Smooth muscle cell (in vitro differentiated cells): ENCODE measurements around the gene MICAL1. TPM values are rescaled to one million over a fixed set of nuclear protein-coding genes. Genes with fewer than 3 reads are reported as not detected.

Experiments used
- DNase-seq: peaks from one replicate; lab custom pipeline; 2025; ENCODE audit not compliant: unreplicated experiment; lab: John Stamatoyannopoulos, UW
- H2AFZ ChIP-seq: fragments of 200-600 bp; sonication (generic); 2 replicates; pipeline ENCODE4 v1.6.0; 2016; ENCODE audit warnings: antibody characterized with exemption, low read depth, mild to moderate bottlenecking
- H3F3A ChIP-seq: fragments of 200-600 bp; sonication (generic); 2 replicates; pipeline ENCODE4 v1.6.0; 2017; ENCODE audit warnings: antibody characterized with exemption, low read depth
- H3K27ac ChIP-seq: fragments of 200-600 bp; sonication (generic); 2 replicates; pipeline ENCODE4 v1.5.1; 2016; ENCODE audit warnings: low read depth, mild to moderate bottlenecking
- H3K27me3 ChIP-seq: fragments of 200-600 bp; sonication (generic); 2 replicates; pipeline ENCODE4 v1.6.1; 2016; ENCODE audit warnings: low read depth, mild to moderate bottlenecking
- H3K36me3 ChIP-seq: fragments of 200-600 bp; sonication (generic); 2 replicates; pipeline ENCODE4 v1.5.1; 2016; ENCODE audit warnings: low read depth
- H3K4me1 ChIP-seq: fragments of 200-600 bp; sonication (generic); 2 replicates; pipeline ENCODE4 v1.5.1; 2016; ENCODE audit warnings: low read depth
- H3K4me2 ChIP-seq: fragments of 200-600 bp; sonication (generic); 2 replicates; pipeline ENCODE4 v1.6.0; 2016; ENCODE audit warnings: mild to moderate bottlenecking
- H3K4me3 ChIP-seq: fragments of 200-600 bp; sonication (generic); 2 replicates; pipeline ENCODE4 v1.5.1; 2016; ENCODE audit warnings: mild to moderate bottlenecking
- H3K79me2 ChIP-seq: fragments of 200-600 bp; sonication (generic); 2 replicates; pipeline ENCODE4 v1.6.0; 2016; ENCODE audit warnings: low read depth, mild to moderate bottlenecking
- H3K9ac ChIP-seq: fragments of 200-600 bp; sonication (generic); 2 replicates; pipeline ENCODE4 v1.6.0; 2016; ENCODE audit warnings: low read depth
- H3K9me3 ChIP-seq: fragments of 200-600 bp; sonication (generic); replicated peaks from 2 replicates; pipeline ENCODE4 v1.5.1; 2016; ENCODE audit warnings: low read depth
- H4K20me1 ChIP-seq: fragments of 200-600 bp; sonication (generic); 2 replicates; pipeline ENCODE4 v1.6.0; 2016; ENCODE audit warnings: low read depth
- WGBS: methylation state at CpG from one replicate; pipeline ENCODE4 v1.1.7; 2016; ENCODE audit warnings: low lambda C conversion rate; 5-methylcytosine and 5-hydroxymethylcytosine counted together
- polyA plus RNA-seq: library from polyadenylated mRNA; unstranded; fragments of >200 nt; fragmentation: Nextera tagmentation; extraction: Ambion mirVana; gene quantifications from 2 replicates; pipeline ENCODE4 v1.2.1, GENCODE V29; 2016
- total RNA-seq: library from RNA; depleted of rRNA; stranded (reverse); fragments of >200 nt; gene quantifications from 2 replicates; pipeline ENCODE4 v1.2.3, GENCODE V29; 2014
- TF ChIP-seq, protein P1 (sequence below): fragments of 200-600 bp; sonication (generic); IDR thresholded peaks from 2 replicates; pipeline ENCODE4 v1.5.1; 2017; ENCODE audit warnings: borderline replicate concordance, mild to moderate bottlenecking, antibody characterized with exemption; ENCODE audit not compliant: insufficient read depth, poor library complexity, severe bottlenecking

MICAL1 gene
- total and polyA plus RNA-seq, 2 experiments from 2014 or later = 13.3 to 20.8 TPM

GRCh38 chr6:109482905-109483734 lies 27.5 kb upstream of the MICAL1 start, which contains the start of gene ZBTB24:
TSS of gene ZBTB24 (minus strand) at chr6:109483219. CDS start at chr6:109482026, 1,193 bp downstream.
- 1% methylated on average over 40 of the region's 97 CpGs for WGBS
- no peaks in the 10 kb centered on the region for H3K9me3 ChIP-seq

GRCh38 chr6:109480993-109481480 lies 25.5 kb upstream of the MICAL1 start:
- H3K4me3 ChIP-seq = no peak overlapping the region
- H4K20me1 ChIP-seq = peaks cover 35% of the 10 kb centered on the region
- H3K9ac ChIP-seq = no peak overlapping the region
- no peaks in the 10 kb centered on the region for H3K36me3 ChIP-seq
- H3K79me2 ChIP-seq = peaks cover 13% of the 10 kb centered on the region
- no peak overlapping the region for H3K27ac ChIP-seq
- peak overlapping the region; percentile 32 for H3K4me2 ChIP-seq
- WGBS = 91% methylated on average over 7 of the region's 7 CpGs
- TF ChIP-seq, protein P1, sequence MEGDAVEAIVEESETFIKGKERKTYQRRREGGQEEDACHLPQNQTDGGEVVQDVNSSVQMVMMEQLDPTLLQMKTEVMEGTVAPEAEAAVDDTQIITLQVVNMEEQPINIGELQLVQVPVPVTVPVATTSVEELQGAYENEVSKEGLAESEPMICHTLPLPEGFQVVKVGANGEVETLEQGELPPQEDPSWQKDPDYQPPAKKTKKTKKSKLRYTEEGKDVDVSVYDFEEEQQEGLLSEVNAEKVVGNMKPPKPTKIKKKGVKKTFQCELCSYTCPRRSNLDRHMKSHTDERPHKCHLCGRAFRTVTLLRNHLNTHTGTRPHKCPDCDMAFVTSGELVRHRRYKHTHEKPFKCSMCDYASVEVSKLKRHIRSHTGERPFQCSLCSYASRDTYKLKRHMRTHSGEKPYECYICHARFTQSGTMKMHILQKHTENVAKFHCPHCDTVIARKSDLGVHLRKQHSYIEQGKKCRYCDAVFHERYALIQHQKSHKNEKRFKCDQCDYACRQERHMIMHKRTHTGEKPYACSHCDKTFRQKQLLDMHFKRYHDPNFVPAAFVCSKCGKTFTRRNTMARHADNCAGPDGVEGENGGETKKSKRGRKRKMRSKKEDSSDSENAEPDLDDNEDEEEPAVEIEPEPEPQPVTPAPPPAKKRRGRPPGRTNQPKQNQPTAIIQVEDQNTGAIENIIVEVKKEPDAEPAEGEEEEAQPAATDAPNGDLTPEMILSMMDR = no peak
- H3K4me1 ChIP-seq = peaks cover 24% of the 10 kb centered on the region
- DNase-seq = no peak
- no peak overlapping the region for H2AFZ ChIP-seq
- H3K9me3 ChIP-seq = no peaks in the 10 kb centered on the region
- H3F3A ChIP-seq = no peaks in the 10 kb centered on the region
- no peaks in the 10 kb centered on the region for H3K27me3 ChIP-seq

More at GRCh38 chr6:109482905-109483734, 27.5 kb upstream of the MICAL1 start, which contains the start of gene ZBTB24:
- peak within 1 kb of the TSS; percentile 97 for H3K4me3 ChIP-seq
- peak within 1 kb of the TSS; percentile 95 for H3K4me2 ChIP-seq
- H3K27me3 ChIP-seq = no peaks in the 10 kb centered on the region
- H3K27ac ChIP-seq = no peak within 1 kb of the TSS
- no peaks in the 10 kb centered on the region for H3F3A ChIP-seq
- H3K79me2 ChIP-seq = peaks cover 13% of the 10 kb centered on the region
- DNase-seq = peak; percentile 82
- H3K4me1 ChIP-seq = peaks cover 22% of the 10 kb centered on the region
- no peaks in the 10 kb centered on the region for H3K36me3 ChIP-seq
- peaks cover 14% of the 10 kb centered on the region for H4K20me1 ChIP-seq
- TF ChIP-seq, protein P1 = no peak
- peak within 1 kb of the TSS; percentile 85 for H3K9ac ChIP-seq
- H2AFZ ChIP-seq = peak within 1 kb of the TSS; percentile 98

- Histone ChIP-seq H4K20me1 (peaks cover 36% of the 10 kb centered on the region), H3K4me3 (peak overlapping the region; percentile 21), H3K27ac (peak overlapping the region; percentile 76), H2AFZ (no peak overlapping the region), H3K9ac (peak overlapping the region; percentile 4), H3K9me3 (no peaks in the 10 kb centered on the region), H3K4me1 (peaks cover 24% of the 10 kb centered on the region), H3K4me2 (peak overlapping the region; percentile 70), H3F3A (no peaks in the 10 kb centered on the region), H3K79me2 (peaks cover 17% of the 10 kb centered on the region), H3K27me3 (no peaks in the 10 kb centered on the region), H3K36me3 (no peaks in the 10 kb centered on the region)
- DNase-seq = no peak
- TF ChIP-seq, protein P1 = no peak
- 81% methylated on average over 5 of the region's 5 CpGs for WGBS
Measured at GRCh38 chr6:109478841-109479624, 23.5 kb upstream of the MICAL1 start.
